Kidney (tissue), 14 donors: ENCODE results near the gene KIF3A. TPM values are rescaled to one million over a fixed set of nuclear protein-coding genes. Genes with fewer than 3 reads are reported as not detected.

Source experiments
- DNase-seq, 5 donors: peaks; one replicate each; pipeline ENCODE4 v3.0.0-alpha.2; 2013 to 2020
- FAIRE-seq: peaks from 2 replicates; lab custom pipeline; 2012; peaks lifted over from hg19 to GRCh38; lab: Jason Lieb, UNC
- H3K27ac ChIP-seq, 2 donors: one replicate each; pipeline ENCODE4 v1.7.0; 2013; ENCODE audit warnings: low read depth in 2 of 2, low read length in 2 of 2, inconsistent platforms in 1 of 2
- H3K27me3 ChIP-seq: one replicate; pipeline ENCODE4 v1.7.1; 2013; ENCODE audit warnings: low read length, inconsistent platforms; ENCODE audit not compliant: control insufficient read depth, insufficient read depth
- H3K36me3 ChIP-seq, 3 donors: one replicate each; pipeline versions ENCODE4 v1.7.0 to v1.7.1; 2013; ENCODE audit warnings: low read length in 3 of 3, control low read depth in 1 of 3, inconsistent platforms in 1 of 3; ENCODE audit not compliant: insufficient read depth in 3 of 3, control insufficient read depth in 2 of 3
- H3K4me1 ChIP-seq, 3 donors: one replicate each; pipeline versions ENCODE4 v1.7.0 to v1.7.1; 2013; ENCODE audit warnings: low read length in 3 of 3, inconsistent platforms in 1 of 3, low read depth in 1 of 3; ENCODE audit not compliant: control insufficient read depth in 2 of 3, insufficient read depth in 2 of 3
- H3K4me3 ChIP-seq, 3 donors: one replicate each; pipeline versions ENCODE4 v1.7.0 to v1.8.1; 2013; ENCODE audit warnings: low read length in 3 of 3, control low read depth in 1 of 3, inconsistent platforms in 1 of 3
- H3K9ac ChIP-seq, 3 donors: one replicate each; pipeline versions ENCODE4 v1.7.0 to v1.7.1; 2013; ENCODE audit warnings: low read length in 3 of 3, control low read depth in 1 of 3, inconsistent platforms in 1 of 3
- H3K9me3 ChIP-seq, 3 donors: one replicate each; pipeline versions ENCODE4 v1.7.0 to v1.7.1; 2013; ENCODE audit warnings: low read length in 3 of 3, control low read depth in 1 of 3, inconsistent platforms in 1 of 3; ENCODE audit not compliant: control insufficient read depth in 2 of 3, insufficient read depth in 1 of 3
- intact Hi-C: fragments of 100-400 bp; cut with DNase I; formaldehyde crosslinking; loops from one replicate; pipeline ENCODE4 v1.11.1; 2022
- polyA plus RNA-seq: library from polyadenylated mRNA; stranded (reverse); fragments of 350-450 nt; fragmentation: Illumina TruSeq; extraction: RNeasy Lipid Tissue Mini Kit (QIAGEN cat#74804); gene quantifications from one replicate; pipeline ENCODE4 v1.2.3, GENCODE V29; 2014; ENCODE audit warnings: low read depth, low replicate concordance; ENCODE audit not compliant: insufficient read depth
- total RNA-seq: library from RNA; stranded (reverse); fragmentation: NEBNext Ultra II Directional; extraction: Animal tissue kit (Norgen Biotek cat#: 25700); gene quantifications from one replicate; pipeline ENCODE4 v1.2.1, GENCODE V29; 2021
- TF ChIP-seq, protein P1 (sequence below): IDR thresholded peaks from 3 replicates; pipeline ENCODE4 v1.5.1; 2012; ENCODE audit warnings: mild to moderate bottlenecking, moderate library complexity, borderline replicate concordance; ENCODE audit not compliant: insufficient read depth; ENCODE audit errors: extremely low read depth
- donor health status: control.
- donor health status: control.
- donor health status: control.
- donor health status: control.
- donor health status: control.
- donor health status: DM: yes; HTN: yes; CAD: no.
- donor health status: Normal renal cell carcinoma (clear cell type).

The KIF3A gene
- total and polyA plus RNA-seq, 2 donors from 2014 or later: 7.1 to 13.9 TPM

DNA sequence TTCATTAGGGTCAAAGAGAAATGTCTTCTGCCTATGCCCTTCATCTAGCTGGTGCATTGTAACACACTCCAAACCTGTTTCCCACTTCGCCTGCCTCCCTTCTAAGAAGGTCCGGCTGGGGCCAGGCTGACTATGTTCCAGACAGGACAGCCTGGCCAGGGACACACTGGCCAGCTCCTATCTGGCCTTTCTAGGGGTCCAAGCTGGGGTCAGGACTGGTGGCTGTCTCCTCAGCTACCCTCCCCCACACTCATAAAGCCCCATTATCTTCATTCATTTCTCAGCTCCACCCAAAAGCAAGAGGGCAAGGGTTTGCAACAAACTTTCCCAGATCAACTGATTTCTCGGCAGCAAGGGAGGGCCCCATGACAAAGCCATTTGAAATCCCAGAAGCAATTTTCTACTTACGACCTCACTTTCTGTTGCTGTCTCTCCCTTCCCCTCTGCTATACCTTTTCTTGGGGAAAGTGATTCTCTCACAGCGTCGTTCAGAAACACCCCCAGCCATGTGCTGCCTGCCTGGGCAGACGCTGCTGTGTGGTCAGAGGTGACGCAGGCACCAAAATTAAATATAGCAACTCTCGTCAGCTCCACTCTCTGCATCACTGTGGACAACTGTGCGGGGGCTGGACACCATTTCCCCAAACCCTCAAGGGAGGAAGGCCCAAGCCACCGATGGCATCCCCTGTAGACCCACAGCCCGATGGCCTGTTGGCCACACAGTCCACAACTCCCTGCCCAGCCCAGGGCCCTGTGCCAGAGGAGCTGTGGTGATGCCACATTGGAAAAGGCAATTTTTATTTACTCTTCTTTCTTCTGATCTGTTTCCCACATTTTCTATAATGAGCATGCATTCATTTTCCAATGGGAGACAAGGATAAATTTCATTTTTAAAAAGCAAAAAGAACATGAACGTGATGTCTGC is 73.3 kb downstream of the KIF3A start:
- no peak overlapping the region for H3K9ac ChIP-seq
- FAIRE-seq (no peak), DNase-seq (no peak)
- no peaks in the 10 kb centered on the region for H3K4me1 ChIP-seq
- intact Hi-C loops: no loop called here
- H3K36me3 ChIP-seq: no peaks in the 10 kb centered on the region
- H3K27me3 ChIP-seq: no peaks in the 10 kb centered on the region
- H3K9me3 ChIP-seq: no peaks in the 10 kb centered on the region
- TF ChIP-seq, protein P1, sequence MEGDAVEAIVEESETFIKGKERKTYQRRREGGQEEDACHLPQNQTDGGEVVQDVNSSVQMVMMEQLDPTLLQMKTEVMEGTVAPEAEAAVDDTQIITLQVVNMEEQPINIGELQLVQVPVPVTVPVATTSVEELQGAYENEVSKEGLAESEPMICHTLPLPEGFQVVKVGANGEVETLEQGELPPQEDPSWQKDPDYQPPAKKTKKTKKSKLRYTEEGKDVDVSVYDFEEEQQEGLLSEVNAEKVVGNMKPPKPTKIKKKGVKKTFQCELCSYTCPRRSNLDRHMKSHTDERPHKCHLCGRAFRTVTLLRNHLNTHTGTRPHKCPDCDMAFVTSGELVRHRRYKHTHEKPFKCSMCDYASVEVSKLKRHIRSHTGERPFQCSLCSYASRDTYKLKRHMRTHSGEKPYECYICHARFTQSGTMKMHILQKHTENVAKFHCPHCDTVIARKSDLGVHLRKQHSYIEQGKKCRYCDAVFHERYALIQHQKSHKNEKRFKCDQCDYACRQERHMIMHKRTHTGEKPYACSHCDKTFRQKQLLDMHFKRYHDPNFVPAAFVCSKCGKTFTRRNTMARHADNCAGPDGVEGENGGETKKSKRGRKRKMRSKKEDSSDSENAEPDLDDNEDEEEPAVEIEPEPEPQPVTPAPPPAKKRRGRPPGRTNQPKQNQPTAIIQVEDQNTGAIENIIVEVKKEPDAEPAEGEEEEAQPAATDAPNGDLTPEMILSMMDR: no peak
- H3K27ac ChIP-seq: no peak overlapping the region
- no peak overlapping the region for H3K4me3 ChIP-seq

DNA sequence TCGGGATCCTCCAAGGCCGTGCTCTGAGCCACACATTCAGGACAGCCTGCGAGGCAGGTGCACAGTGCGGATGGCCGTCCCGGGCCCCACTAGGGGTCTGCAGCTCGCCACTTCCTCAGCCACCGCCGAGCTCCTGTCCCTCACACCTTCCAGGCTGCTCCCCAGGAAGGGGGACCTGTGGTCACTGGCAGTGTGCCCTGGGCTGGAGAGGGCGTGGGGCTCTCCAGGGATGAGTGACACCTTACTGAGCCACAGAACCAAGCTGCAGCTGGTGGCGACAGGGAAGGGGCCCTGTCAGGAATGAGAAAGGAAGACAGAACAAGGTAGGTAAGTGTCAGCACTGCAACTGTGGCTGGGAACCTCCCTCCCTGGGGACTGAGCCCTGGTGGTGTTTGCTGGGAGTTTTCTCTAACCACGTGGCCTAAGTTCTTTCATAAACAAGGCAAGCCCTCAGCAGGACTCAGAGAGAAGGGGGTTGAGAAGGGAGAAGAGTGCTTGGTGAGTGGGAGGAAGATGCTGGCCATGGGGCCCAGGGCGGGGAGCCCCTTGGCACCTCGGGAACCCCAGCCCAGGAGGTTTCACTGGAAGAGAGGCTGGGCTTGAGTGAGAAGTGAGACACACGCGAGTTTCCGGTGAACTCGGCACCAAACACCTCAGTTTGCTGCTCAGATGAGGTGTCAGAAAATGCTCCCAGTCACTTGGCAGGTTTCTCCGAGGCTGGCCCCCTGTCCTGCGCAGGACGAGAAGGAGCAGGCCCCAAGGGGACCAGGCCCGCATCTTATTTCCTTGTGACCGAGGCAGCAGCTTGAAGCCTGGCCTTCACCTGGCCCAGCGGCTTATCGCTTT is 74.2 kb downstream of the KIF3A start:
- intact Hi-C loops: no loop called here
- no peaks in the 10 kb centered on the region for H3K36me3 ChIP-seq
- no peak overlapping the region for H3K4me3 ChIP-seq
- no peaks in the 10 kb centered on the region for H3K9me3 ChIP-seq
- TF ChIP-seq, protein P1: no peak
- H3K4me1 ChIP-seq: no peaks in the 10 kb centered on the region
- no peak overlapping the region for H3K27ac ChIP-seq
- no peak overlapping the region for H3K9ac ChIP-seq
- FAIRE-seq: no peak
- no peak for DNase-seq
- H3K27me3 ChIP-seq: no peaks in the 10 kb centered on the region

DNA sequence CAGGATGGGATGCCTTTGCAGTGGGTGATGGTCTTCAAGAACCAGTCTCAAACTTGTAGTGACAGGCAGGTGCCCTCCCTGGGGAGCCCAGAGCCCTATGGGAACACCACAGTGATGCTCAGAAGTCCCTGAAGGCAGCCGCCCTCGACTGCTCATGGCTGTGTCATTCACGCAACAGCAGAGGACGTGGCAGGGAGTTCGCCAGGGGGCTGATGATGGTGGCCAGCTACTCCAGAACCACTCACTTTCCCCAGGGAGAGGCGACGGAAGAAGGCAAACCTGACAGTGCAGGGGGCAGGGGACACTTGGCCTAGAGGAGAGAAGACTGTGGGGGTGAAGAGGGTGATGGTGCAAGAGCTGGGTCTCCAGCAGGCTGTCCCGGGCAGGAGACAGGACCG is 75.3 kb downstream of the KIF3A start:
- H3K27me3 ChIP-seq: no peaks in the 10 kb centered on the region
- no peak for DNase-seq
- FAIRE-seq: no peak
- no peaks in the 10 kb centered on the region for H3K4me1 ChIP-seq
- no peak overlapping the region for H3K27ac ChIP-seq
- H3K36me3 ChIP-seq: no peaks in the 10 kb centered on the region
- H3K9me3 ChIP-seq: no peaks in the 10 kb centered on the region
- H3K4me3 ChIP-seq: no peak overlapping the region
- TF ChIP-seq, protein P1: no peak
- H3K9ac ChIP-seq: no peak overlapping the region
- intact Hi-C loops: no loop called here
